ENCODE measurements around the gene ARL3. TPM values are rescaled to one million over a fixed set of nuclear protein-coding genes. Genes with fewer than 3 reads are reported as not detected.

The ARL3 gene
- total RNA-seq, 2 experiments from 2014 or later = 4.7 to 5.2 TPM

DNA sequence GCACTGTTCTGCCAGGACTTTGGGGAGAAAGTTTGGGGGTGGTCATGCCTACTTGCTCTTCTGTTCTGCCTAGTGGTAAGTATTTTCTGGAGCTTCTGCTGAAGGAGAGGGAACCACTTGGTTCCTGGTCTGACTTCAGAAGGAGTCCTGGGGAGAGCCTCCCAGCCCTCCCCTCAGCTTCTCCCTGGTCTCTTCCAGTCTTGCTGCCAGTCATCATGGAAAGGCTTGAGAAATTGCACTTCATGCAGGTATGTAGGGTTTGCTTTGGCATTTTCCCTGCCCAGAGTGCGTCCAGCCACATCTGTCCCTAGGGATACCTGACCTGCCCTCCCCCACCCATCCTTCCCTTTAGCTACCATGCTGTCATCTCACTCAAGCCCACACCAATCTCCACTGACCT is 18.5 kb upstream of the ARL3 start:
- ChIA-PET POLR2A (interaction anchor here (0.8 to 1.0 kb wide), 2 partner anchors 13 to 18 kb away, joined by 3 to 4 read pairs; partner anchors contain the start of gene SFXN2), CTCF (interaction anchor here (0.5 to 1.0 kb wide), 2 partner anchors 164 to 169 kb away, joined by 3 read pairs; no protein-coding TSS in a partner anchor)
- H3K36me3 Mint-ChIP-seq (ENCODE audit: low read depth) = peaks cover 17% of the 10 kb centered on the region

DNA sequence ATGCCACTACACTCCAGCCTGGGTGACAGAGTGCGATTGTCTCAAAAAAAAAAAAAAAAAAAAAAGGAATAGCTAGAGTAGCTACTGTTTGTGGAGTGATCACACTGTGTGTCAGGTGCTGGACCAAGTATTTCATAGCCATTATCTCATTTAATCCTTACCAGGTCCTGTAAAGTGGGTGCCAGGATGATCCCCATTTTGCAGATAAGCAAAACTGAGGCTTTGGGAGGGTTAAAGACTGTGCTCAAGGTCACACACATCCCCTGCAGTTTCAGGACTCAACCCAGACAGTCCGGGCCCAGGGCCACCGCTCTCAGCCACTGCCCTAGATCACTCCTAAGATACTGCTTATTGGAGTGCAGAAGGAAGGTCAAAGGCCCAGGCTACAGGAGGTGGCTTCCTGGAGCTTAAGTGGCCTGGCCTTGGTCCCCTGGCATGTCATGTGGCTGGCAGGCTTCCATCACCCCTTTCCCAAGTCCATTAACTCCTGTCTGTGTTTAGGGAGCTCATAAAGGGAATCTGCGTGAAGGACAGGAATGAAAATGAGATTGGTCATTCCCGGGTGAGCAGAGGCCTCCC is 17.1 kb upstream of the ARL3 start:
- Mint-ChIP-seq H3K9me3 (ENCODE audit: insufficient read depth) (no peaks in the 10 kb centered on the region), H3K27ac (no peak overlapping the region), H3K4me1 (ENCODE audit: low read depth) (peaks cover 14% of the 10 kb centered on the region), H3K36me3 (ENCODE audit: low read depth) (peaks cover 29% of the 10 kb centered on the region), H3K4me3 (no peak overlapping the region), H3K27me3 (ENCODE audit: low read depth) (no peaks in the 10 kb centered on the region)
- no peak for ATAC-seq
- no peak for DNase-seq
- ChIA-PET CTCF (interaction anchor here (1.3 to 1.4 kb wide), 2 partner anchors 10 to 171 kb away, joined by 3 read pairs; no protein-coding TSS in a partner anchor), POLR2A (no interaction called here)

More for the DNA sequence above, 18.5 kb upstream of the ARL3 start:
- ATAC-seq (no peak), DNase-seq (no peak)
- H3K9me3 Mint-ChIP-seq (ENCODE audit: insufficient read depth) = no peaks in the 10 kb centered on the region
- H3K4me3 Mint-ChIP-seq = no peak overlapping the region
- H3K4me1 Mint-ChIP-seq (ENCODE audit: low read depth) = peaks cover 13% of the 10 kb centered on the region
- no peaks in the 10 kb centered on the region for H3K27me3 Mint-ChIP-seq (ENCODE audit: low read depth)
- H3K27ac Mint-ChIP-seq = no peak overlapping the region

DNA sequence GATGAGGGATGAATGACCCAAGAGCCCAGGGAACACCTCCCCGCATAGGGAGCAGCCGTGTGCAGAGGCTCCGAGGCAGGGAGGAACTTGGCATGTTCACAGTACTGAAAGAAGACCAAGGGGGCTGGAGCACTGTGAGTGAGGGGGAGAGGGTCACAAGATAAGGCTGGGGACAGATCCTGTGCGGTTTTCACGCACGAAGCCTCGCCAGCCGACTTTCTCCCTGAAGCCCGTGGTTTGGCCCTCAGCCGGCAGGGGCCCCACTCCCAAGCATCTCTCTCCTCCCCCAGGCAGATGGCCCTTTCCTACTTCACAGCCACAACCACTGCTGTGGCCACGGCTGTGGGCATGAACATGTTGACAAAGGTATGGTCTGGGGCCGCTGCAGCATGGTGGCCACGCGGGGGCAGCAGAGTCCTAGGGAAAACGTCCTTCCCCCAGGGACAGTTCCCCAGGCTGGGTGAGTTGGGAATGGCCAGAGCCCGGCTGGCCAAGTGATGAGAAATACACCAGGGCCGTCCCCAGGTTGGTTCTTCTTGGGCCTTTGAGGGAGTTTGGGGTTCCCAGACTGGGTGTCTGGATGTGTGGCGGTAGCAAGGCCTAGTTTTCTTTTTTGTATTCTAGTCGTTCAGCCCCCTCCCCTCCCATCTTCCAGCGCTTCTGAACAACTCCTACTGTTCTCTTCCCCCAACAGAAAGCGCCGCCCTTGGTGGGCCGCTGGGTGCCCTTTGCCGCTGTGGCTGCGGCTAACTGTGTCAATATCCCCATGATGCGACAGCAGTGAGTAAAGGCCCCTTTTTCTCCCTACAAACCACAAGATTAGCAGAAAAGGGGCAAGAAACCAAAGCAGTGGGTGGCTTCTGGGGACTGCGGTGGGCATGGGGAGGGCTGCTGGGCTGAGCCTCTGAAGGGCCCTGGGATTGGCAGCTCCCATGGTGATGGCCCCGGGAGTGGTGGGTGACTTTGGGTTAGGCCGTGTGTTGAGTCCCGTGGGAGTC is 15.1 kb upstream of the ARL3 start:
- CTCF ChIA-PET = interaction anchor here (1.0 to 3.0 kb wide), 3 partner anchors 16 to 173 kb away, joined by 8 to 25 read pairs (median 13); partner anchors contain the start of genes ARL3 and SFXN2
- Mint-ChIP-seq H3K27ac (peak overlapping the region; percentile 66), H3K36me3 (ENCODE audit: low read depth) (peaks cover 38% of the 10 kb centered on the region), H3K9me3 (ENCODE audit: insufficient read depth) (no peaks in the 10 kb centered on the region), H3K4me1 (ENCODE audit: low read depth) (peaks cover 14% of the 10 kb centered on the region), H3K4me3 (no peak overlapping the region), H3K27me3 (ENCODE audit: low read depth) (no peaks in the 10 kb centered on the region)
- POLR2A ChIA-PET = no interaction called here
- peak; percentile 88 for ATAC-seq
- peak; percentile 73 for DNase-seq

DNA sequence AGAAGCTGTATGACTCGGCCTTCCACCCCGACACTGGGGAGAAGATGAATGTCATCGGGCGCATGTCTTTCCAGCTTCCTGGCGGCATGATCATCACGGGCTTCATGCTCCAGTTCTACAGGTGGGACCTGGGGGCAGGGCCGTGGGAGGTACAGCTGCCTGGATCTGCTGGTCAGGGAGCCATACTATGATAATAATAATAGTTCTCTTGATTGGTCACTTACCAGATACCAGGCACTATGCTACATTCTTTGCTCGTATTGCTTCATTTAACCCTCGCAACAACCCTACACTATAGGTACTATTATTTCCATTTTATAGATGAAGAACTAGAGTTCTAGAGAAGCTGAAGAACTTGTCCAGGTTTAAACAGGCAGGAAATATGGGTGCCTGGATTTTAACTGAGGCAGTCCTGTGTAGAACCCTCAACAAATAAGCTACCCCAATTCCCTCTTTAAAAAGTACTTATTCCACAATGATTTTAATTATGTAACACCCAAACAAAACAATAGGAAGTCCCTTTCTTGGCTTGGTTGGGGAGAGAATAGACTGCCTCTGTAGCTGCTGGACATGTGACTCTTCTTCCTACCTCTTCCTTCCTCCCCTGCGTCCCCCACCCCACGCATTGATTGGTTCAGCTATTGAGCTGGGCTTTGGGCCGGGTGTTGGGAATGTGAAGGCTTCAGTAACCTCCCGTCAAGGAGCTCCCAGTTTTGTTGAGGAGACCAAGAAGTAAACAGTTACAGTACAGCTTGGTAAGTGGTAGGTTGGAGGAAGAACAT is 13.0 kb upstream of the ARL3 start:
- CTCF ChIA-PET = interaction anchor here (1.0 to 3.0 kb wide), 7 partner anchors 14 to 225 kb away, joined by 3 to 25 read pairs (median 5); partner anchors contain the start of genes ACTR1A, ARL3, SFXN2 and WBP1L
- Mint-ChIP-seq H3K4me3 (no peak overlapping the region), H3K4me1 (ENCODE audit: low read depth) (peaks cover 14% of the 10 kb centered on the region), H3K27ac (peak overlapping the region; percentile 2), H3K36me3 (ENCODE audit: low read depth) (peaks cover 38% of the 10 kb centered on the region), H3K9me3 (ENCODE audit: insufficient read depth) (no peaks in the 10 kb centered on the region), H3K27me3 (ENCODE audit: low read depth) (no peaks in the 10 kb centered on the region)
- DNase-seq (no peak), ATAC-seq (no peak)
- POLR2A ChIA-PET = no interaction called here

DNA sequence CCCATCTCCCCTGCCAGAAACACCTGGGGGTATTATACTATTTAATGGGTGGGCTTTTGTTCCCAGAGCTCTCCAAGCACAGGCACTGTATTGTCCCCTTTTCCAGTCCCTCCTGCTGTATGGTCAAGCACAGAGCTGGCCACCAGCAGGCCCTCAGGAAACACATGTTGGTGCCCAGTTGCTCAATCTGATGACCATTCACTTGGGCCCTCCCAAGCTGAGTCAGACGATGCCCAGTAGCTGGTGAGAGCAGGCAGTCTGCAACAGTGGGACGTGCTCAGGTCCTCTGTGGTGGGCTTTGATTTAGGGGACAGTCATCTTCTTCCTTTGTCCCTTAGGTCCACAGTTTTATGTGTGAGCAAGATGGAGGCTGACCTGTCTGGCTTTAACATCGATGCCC is 12.1 kb upstream of the ARL3 start:
- no peak for DNase-seq
- Mint-ChIP-seq H3K36me3 (ENCODE audit: low read depth) (peaks cover 42% of the 10 kb centered on the region), H3K9me3 (ENCODE audit: insufficient read depth) (no peaks in the 10 kb centered on the region), H3K27ac (no peak overlapping the region), H3K4me3 (no peak overlapping the region), H3K27me3 (ENCODE audit: low read depth) (no peaks in the 10 kb centered on the region), H3K4me1 (ENCODE audit: low read depth) (peaks cover 19% of the 10 kb centered on the region)
- ChIA-PET POLR2A (no interaction called here), CTCF (interaction anchor here (1.2 to 3.0 kb wide), 3 partner anchors 13 to 175 kb away, joined by 4 to 25 read pairs (median 13); partner anchors contain the start of genes ARL3 and SFXN2)
- no peak for ATAC-seq

DNA sequence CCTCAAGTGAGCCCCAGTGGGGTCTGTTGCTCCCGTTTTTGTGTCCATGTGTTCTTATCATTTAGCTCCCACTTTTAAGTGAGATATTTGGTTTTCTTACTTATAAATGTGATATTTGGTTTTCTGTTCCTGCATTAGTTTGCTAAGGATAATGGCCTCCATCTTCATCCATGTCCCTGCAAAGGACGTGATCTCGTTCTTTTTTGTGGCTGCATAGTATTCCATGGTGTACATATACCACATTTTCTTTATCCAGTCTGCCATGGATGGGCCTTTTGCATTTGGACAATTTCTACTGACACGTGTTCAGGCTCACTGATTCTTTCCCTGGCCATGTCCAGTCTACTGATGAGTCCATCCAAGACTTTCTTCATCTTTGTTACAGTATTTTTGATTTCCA is 9.8 kb upstream of the ARL3 start:
- Mint-ChIP-seq H3K9me3 (ENCODE audit: insufficient read depth) (no peaks in the 10 kb centered on the region), H3K36me3 (ENCODE audit: low read depth) (peaks cover 43% of the 10 kb centered on the region), H3K4me3 (no peak overlapping the region), H3K4me1 (ENCODE audit: low read depth) (peaks cover 23% of the 10 kb centered on the region), H3K27ac (no peak overlapping the region), H3K27me3 (ENCODE audit: low read depth) (no peaks in the 10 kb centered on the region)
- no peak for ATAC-seq
- DNase-seq = no peak
- ChIA-PET POLR2A (no interaction called here), CTCF (interaction anchor here (1.1 kb wide), 1 partner anchor 178 kb away, joined by 4 read pairs; no protein-coding TSS in a partner anchor)

DNA sequence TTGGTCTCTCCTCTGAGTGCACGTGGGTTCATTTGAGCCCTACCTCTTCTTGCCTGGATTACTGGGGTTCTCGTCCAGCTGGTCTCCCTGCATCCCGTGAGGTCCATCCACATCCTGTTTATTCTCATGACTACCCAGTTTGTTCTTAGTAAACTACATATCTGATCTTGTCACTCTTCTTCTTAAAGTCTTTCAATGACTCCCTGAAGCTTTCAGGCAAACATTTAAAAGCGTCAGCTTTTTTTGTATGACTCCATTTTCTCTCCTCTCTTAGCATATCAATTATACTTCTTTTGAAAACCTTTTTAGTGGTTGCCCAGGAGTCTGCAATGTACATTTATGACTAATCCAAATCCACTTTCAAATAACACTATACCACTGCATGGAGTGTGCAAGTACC is 7.8 kb upstream of the ARL3 start:
- ATAC-seq = no peak
- ChIA-PET CTCF (interaction anchor here (0.8 to 1.5 kb wide), 3 partner anchors 18 to 218 kb away, joined by 3 read pairs; partner anchors contain the start of gene SUFU), POLR2A (no interaction called here)
- Mint-ChIP-seq H3K36me3 (ENCODE audit: low read depth) (peaks cover 41% of the 10 kb centered on the region), H3K27ac (no peak overlapping the region), H3K4me3 (no peak overlapping the region), H3K4me1 (ENCODE audit: low read depth) (peaks cover 26% of the 10 kb centered on the region), H3K9me3 (ENCODE audit: insufficient read depth) (no peaks in the 10 kb centered on the region), H3K27me3 (ENCODE audit: low read depth) (no peaks in the 10 kb centered on the region)
- no peak for DNase-seq

DNA sequence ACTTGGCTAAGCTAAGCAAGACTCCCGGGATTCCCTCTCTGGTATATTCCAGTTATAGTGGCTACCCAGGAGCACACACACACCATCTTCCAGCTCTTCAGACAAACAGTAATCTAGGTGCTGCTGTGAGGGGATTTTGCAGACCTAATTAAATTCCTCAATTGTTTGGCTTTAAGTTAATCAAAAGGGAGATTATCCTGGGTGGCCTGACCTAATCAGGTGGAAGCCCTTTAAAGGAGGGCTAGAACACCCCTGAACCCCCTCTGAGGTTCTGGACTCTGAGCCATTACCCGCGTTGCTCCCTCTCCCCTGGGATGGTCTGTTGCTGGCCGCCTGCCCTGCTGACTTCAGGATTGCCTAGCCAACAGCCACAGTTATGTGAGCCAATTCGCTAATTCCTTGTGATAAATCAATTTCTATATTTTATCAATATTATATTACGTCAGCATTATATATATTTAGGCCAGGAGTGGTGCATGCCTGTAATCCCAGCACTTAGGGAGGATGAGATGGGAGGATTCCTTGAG is 6.6 kb upstream of the ARL3 start:
- H3K27me3 Mint-ChIP-seq (ENCODE audit: low read depth) = no peaks in the 10 kb centered on the region
- no peak for ATAC-seq
- H3K4me3 Mint-ChIP-seq = no peak overlapping the region
- POLR2A ChIA-PET = no interaction called here
- no peak for DNase-seq
- CTCF ChIA-PET = interaction anchor here (0.8 to 2.4 kb wide), 4 partner anchors 10 to 181 kb away, joined by 3 to 9 read pairs (median 5); partner anchors contain the start of gene CYP17A1
- H3K9me3 Mint-ChIP-seq (ENCODE audit: insufficient read depth) = no peaks in the 10 kb centered on the region
- peaks cover 34% of the 10 kb centered on the region for H3K4me1 Mint-ChIP-seq (ENCODE audit: low read depth)
- H3K27ac Mint-ChIP-seq = no peak overlapping the region
- H3K36me3 Mint-ChIP-seq (ENCODE audit: low read depth) = peaks cover 39% of the 10 kb centered on the region

DNA sequence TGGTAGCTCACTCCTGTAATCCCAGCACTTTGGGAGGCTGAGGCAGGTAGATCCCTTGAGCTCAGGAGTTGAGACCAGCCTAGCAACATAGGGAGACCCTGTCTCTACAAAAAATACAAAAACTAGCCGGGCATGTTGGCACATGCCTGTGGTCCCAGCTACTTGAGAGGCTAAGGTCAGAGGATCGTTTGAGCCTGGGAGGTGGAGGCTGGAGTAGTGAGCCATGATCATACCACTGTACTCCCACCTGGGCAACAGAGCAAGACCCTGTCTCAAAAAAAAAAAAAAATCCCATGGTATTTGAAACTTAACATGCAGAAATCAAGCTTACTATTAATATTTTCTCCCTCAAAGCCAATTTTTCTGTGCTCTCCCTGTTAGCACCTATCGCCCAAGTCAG is 6.1 kb upstream of the ARL3 start:
- ATAC-seq (no peak), DNase-seq (no peak)
- Mint-ChIP-seq H3K27ac (no peak overlapping the region), H3K36me3 (ENCODE audit: low read depth) (peaks cover 39% of the 10 kb centered on the region), H3K27me3 (ENCODE audit: low read depth) (no peaks in the 10 kb centered on the region), H3K4me3 (no peak overlapping the region), H3K9me3 (ENCODE audit: insufficient read depth) (no peaks in the 10 kb centered on the region), H3K4me1 (ENCODE audit: low read depth) (peaks cover 39% of the 10 kb centered on the region)
- CTCF ChIA-PET = interaction anchor here (0.8 to 2.4 kb wide), 4 partner anchors 10 to 181 kb away, joined by 3 to 9 read pairs (median 6); partner anchors contain the start of gene CYP17A1
- POLR2A ChIA-PET = interaction anchor here (1.4 kb wide), 1 partner anchor 12 kb away, joined by 4 read pairs; no protein-coding TSS in a partner anchor

DNA sequence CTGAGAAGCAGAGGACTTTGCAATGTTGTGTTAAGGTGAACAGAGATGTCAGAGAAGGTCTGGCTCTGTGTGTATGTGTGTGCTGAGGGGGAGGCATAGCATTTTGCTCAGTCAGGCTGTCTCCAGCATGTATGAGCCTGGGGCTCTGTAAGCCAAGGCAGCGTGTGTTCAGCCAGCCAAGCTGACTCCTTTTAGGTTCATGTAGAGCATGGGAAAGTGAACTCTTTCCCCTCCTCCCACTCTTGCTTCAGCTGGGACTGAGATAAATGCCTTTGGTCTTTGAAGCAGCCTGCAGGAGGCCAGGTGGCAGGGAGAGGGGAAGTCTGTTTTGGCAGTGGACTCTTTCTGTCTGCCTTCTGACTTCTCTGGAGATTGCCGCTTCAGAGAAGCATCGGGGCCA is 4.0 kb upstream of the ARL3 start:
- peaks cover 27% of the 10 kb centered on the region for H3K36me3 Mint-ChIP-seq (ENCODE audit: low read depth)

More for the DNA sequence above, 4.0 kb upstream of the ARL3 start:
- CTCF ChIA-PET = no interaction called here
- POLR2A ChIA-PET = no interaction called here
- DNase-seq (no peak), ATAC-seq (no peak)
- H3K27me3 Mint-ChIP-seq (ENCODE audit: low read depth) = no peaks in the 10 kb centered on the region
- no peak overlapping the region for H3K4me3 Mint-ChIP-seq
- H3K27ac Mint-ChIP-seq = no peak overlapping the region
- H3K4me1 Mint-ChIP-seq (ENCODE audit: low read depth) = peaks cover 45% of the 10 kb centered on the region
- H3K9me3 Mint-ChIP-seq (ENCODE audit: insufficient read depth) = no peaks in the 10 kb centered on the region

All from activated CD8-positive, alpha-beta T cell treated with anti-CD3 and anti-CD28 coated beads, Interleukin-2, amount 10 ng/mL, durations not matched to agents 7 days and 5 days (primary cell).